Nephron progenitor cell (in vitro differentiated cells): Measurements from ENCODE around the gene FARP1.

Experiments used
- DNase-seq: peaks from one replicate; pipeline ENCODE4 v3.0.0; 2021
- H3K27ac Mint-ChIP-seq: 2 replicates; pipeline ENCODE4 v1.8.0; 2021; ENCODE audit warnings: mild to moderate bottlenecking, moderate library complexity, mixed read lengths
- H3K27me3 Mint-ChIP-seq: 2 replicates; pipeline ENCODE4 v1.8.0; 2021; ENCODE audit warnings: mild to moderate bottlenecking, low read depth, mixed read lengths; ENCODE audit not compliant: poor library complexity
- H3K36me3 Mint-ChIP-seq: 2 replicates; pipeline ENCODE4 v1.8.0; 2021; ENCODE audit warnings: low read depth, mixed read lengths
- H3K4me1 Mint-ChIP-seq: 2 replicates; pipeline ENCODE4 v1.8.0; 2021; ENCODE audit warnings: mixed read lengths
- H3K4me3 Mint-ChIP-seq: 2 replicates; pipeline ENCODE4 v1.8.0; 2021; ENCODE audit warnings: mild to moderate bottlenecking, moderate library complexity, mixed read lengths
- H3K9me3 Mint-ChIP-seq: 2 replicates; pipeline ENCODE4 v1.8.0; 2021; ENCODE audit warnings: mild to moderate bottlenecking, moderate library complexity, mixed read lengths
- CTCF ChIP-seq: fragments of 200-600 bp; sonication (generic); IDR thresholded peaks from 2 replicates; pipeline ENCODE4 v1.5.0; 2021; ENCODE audit warnings: antibody characterized with exemption

The FARP1 gene

GRCh38 chr13:98220271-98220791 is 77.4 kb downstream of the FARP1 start:
- DNase-seq, result no peak
- Mint-ChIP-seq H3K9me3 (no peaks in the 10 kb centered on the region), H3K27ac (peak overlapping the region; percentile 86), H3K4me1 (peaks cover 91% of the 10 kb centered on the region), H3K27me3 (no peaks in the 10 kb centered on the region), H3K4me3 (no peak overlapping the region), H3K36me3 (peaks cover 42% of the 10 kb centered on the region)
- TF ChIP-seq CTCF, result no peak

GRCh38 chr13:98221234-98221633 is 78.3 kb downstream of the FARP1 start:
- H3K36me3 Mint-ChIP-seq, result peaks cover 44% of the 10 kb centered on the region
- H3K27me3 Mint-ChIP-seq, result no peaks in the 10 kb centered on the region
- H3K4me1 Mint-ChIP-seq, result peaks cover 84% of the 10 kb centered on the region
- H3K9me3 Mint-ChIP-seq, result peaks cover 3% of the 10 kb centered on the region
- TF ChIP-seq CTCF, result no peak
- peak overlapping the region; percentile 22 for H3K4me3 Mint-ChIP-seq
- H3K27ac Mint-ChIP-seq, result peak overlapping the region; percentile 76
- no peak for DNase-seq

- DNase-seq, result no peak
- no peak for TF ChIP-seq CTCF
- no peak overlapping the region for H3K4me3 Mint-ChIP-seq
- H3K4me1 Mint-ChIP-seq, result peaks cover 75% of the 10 kb centered on the region
- H3K27ac Mint-ChIP-seq, result peak overlapping the region; percentile 42
- H3K9me3 Mint-ChIP-seq, result peaks cover 12% of the 10 kb centered on the region
- no peaks in the 10 kb centered on the region for H3K27me3 Mint-ChIP-seq
- H3K36me3 Mint-ChIP-seq, result peaks cover 48% of the 10 kb centered on the region
Observed at GRCh38 chr13:98222081-98222554, 79.2 kb downstream of the FARP1 start.

- no peak overlapping the region for H3K4me3 Mint-ChIP-seq
- peaks cover 19% of the 10 kb centered on the region for H3K9me3 Mint-ChIP-seq
- no peak overlapping the region for H3K27ac Mint-ChIP-seq
- H3K27me3 Mint-ChIP-seq, result no peaks in the 10 kb centered on the region
- TF ChIP-seq CTCF, result no peak
- no peak for DNase-seq
- H3K4me1 Mint-ChIP-seq, result peaks cover 68% of the 10 kb centered on the region
- H3K36me3 Mint-ChIP-seq, result peaks cover 55% of the 10 kb centered on the region
Observed at GRCh38 chr13:98222816-98223215, 79.9 kb downstream of the FARP1 start.

- H3K36me3 Mint-ChIP-seq, result peaks cover 64% of the 10 kb centered on the region
- peak overlapping the region; percentile 45 for H3K27ac Mint-ChIP-seq
- no peak for TF ChIP-seq CTCF
- no peak overlapping the region for H3K4me3 Mint-ChIP-seq
- H3K27me3 Mint-ChIP-seq, result no peaks in the 10 kb centered on the region
- no peak for DNase-seq
- H3K4me1 Mint-ChIP-seq, result peaks cover 59% of the 10 kb centered on the region
- peaks cover 28% of the 10 kb centered on the region for H3K9me3 Mint-ChIP-seq
Observed at GRCh38 chr13:98223741-98224140, 80.8 kb downstream of the FARP1 start.

- DNase-seq, result no peak
- peaks cover 57% of the 10 kb centered on the region for H3K4me1 Mint-ChIP-seq
- H3K27me3 Mint-ChIP-seq, result no peaks in the 10 kb centered on the region
- H3K9me3 Mint-ChIP-seq, result peaks cover 33% of the 10 kb centered on the region
- peaks cover 71% of the 10 kb centered on the region for H3K36me3 Mint-ChIP-seq
- H3K4me3 Mint-ChIP-seq, result no peak overlapping the region
- H3K27ac Mint-ChIP-seq, result peak overlapping the region; percentile 66
- TF ChIP-seq CTCF, result no peak
Observed at GRCh38 chr13:98224557-98224956, 81.7 kb downstream of the FARP1 start.
